ENCODE data around the gene PDLIM1.

GRCh38 chr10:95326396-95326795 is 35.6 kb upstream of the PDLIM1 start:
- TF ChIP-seq, protein P1, sequence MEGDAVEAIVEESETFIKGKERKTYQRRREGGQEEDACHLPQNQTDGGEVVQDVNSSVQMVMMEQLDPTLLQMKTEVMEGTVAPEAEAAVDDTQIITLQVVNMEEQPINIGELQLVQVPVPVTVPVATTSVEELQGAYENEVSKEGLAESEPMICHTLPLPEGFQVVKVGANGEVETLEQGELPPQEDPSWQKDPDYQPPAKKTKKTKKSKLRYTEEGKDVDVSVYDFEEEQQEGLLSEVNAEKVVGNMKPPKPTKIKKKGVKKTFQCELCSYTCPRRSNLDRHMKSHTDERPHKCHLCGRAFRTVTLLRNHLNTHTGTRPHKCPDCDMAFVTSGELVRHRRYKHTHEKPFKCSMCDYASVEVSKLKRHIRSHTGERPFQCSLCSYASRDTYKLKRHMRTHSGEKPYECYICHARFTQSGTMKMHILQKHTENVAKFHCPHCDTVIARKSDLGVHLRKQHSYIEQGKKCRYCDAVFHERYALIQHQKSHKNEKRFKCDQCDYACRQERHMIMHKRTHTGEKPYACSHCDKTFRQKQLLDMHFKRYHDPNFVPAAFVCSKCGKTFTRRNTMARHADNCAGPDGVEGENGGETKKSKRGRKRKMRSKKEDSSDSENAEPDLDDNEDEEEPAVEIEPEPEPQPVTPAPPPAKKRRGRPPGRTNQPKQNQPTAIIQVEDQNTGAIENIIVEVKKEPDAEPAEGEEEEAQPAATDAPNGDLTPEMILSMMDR (IDR thresholded peaks at IDR 0.05; ENCODE audit: low read length): no peak
- no peak for TF ChIP-seq EZH2 (IDR thresholded peaks at IDR 0.05; ENCODE audit: borderline replicate concordance, low read length)
